ENCODE results near the gene CD80.

GRCh38 chr3:119500265-119500664 is 59.1 kb downstream of the CD80 start:
- TF ChIP-seq SUZ12 (IDR thresholded peaks at IDR 0.05; ENCODE audit: extremely low read depth, insufficient read depth, insufficient read length) (no peak), ZNF274 (IDR thresholded peaks at IDR 0.05; ENCODE audit: low read depth, low read length) (no peak), YY1 (IDR thresholded peaks at IDR 0.05; ENCODE audit: insufficient read depth, insufficient read length) (no peak)

Measured in NT2/D1 (cell line).